GM06990 (cell line): Measurements from ENCODE around the gene FNDC10.
"Not testable (repeated sequence)": the region's sequence is repeated elsewhere in the genome, so short reads cannot be mapped to it uniquely, and the experiment has no call there.

Experiments
- DNase-seq: peaks from one replicate; pipeline ENCODE4 v3.0.0-alpha.2; 2011; ENCODE audit not compliant: insufficient read length; ENCODE audit errors: extremely low read depth
- H3K27me3 ChIP-seq: replicated peaks from 2 replicates; pipeline ENCODE4 v1.6.0; 2011; ENCODE audit warnings: low read length; ENCODE audit not compliant: control insufficient read depth, insufficient read depth
- H3K36me3 ChIP-seq: 2 replicates; pipeline ENCODE4 v1.5.1; 2011; ENCODE audit warnings: low read length; ENCODE audit not compliant: control insufficient read depth, insufficient read depth
- H3K4me3 ChIP-seq: replicated peaks from 2 replicates; pipeline ENCODE4 v1.5.1; 2011; ENCODE audit warnings: low read depth, mild to moderate bottlenecking, control low read depth, low read length
- TF ChIP-seq, protein P1 (sequence below): IDR thresholded peaks from 2 replicates; pipeline ENCODE4 v1.5.1; 2011; ENCODE audit warnings: low read length, control low read depth, mild to moderate bottlenecking, inconsistent platforms; ENCODE audit not compliant: insufficient read depth, poor library complexity, severe bottlenecking

Gene FNDC10

DNA sequence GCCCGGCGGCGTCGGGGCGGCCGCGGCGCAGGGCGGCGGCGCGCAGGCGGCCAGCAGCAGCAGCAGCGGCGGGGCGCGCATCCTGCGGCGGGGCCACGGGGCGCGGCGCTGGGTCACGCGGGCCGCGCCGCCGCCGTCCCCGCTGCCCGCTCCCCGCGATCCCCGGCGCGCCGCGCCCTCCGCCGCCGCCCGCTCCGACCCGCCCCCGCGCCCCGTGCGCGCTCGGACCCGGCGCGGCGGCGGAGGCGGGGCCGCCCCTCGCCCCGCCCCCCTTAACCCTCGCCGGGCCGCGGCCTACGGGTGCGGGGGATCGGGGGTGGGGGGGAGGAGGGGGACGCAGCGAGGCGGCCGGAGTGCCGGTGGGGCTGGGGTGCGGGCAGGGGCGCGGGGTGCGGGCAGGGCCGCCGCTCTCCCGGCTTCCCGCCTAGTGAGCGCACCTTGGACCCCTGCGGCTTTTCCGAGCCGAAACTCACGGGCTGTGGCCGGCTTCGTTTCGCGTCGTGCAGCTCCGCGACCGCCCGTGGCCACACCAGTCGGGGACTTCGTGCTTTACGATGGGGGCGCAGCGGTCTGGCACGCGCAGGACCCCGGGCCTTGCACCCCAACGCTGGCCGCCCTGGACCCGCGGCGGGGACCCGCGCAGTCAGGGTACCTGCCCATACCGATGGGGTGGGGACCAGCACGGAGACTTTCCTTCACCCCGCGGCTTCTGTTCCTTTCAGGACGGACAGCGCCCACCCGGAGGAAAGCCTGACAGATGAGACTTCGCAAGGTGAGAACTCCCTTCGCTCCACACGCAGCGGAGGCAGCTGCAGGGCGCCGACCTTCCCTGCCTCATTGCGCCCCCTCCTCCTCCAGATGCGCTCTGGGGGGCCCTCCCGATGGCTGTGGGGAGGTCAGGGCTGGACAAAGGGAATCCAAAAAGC is at the start of gene FNDC10:
TSS of gene FNDC10 (minus strand) at position 201 of the 926 bp plus-strand sequence. CDS start at position 81, 120 bp downstream.
- TF ChIP-seq, protein P1, sequence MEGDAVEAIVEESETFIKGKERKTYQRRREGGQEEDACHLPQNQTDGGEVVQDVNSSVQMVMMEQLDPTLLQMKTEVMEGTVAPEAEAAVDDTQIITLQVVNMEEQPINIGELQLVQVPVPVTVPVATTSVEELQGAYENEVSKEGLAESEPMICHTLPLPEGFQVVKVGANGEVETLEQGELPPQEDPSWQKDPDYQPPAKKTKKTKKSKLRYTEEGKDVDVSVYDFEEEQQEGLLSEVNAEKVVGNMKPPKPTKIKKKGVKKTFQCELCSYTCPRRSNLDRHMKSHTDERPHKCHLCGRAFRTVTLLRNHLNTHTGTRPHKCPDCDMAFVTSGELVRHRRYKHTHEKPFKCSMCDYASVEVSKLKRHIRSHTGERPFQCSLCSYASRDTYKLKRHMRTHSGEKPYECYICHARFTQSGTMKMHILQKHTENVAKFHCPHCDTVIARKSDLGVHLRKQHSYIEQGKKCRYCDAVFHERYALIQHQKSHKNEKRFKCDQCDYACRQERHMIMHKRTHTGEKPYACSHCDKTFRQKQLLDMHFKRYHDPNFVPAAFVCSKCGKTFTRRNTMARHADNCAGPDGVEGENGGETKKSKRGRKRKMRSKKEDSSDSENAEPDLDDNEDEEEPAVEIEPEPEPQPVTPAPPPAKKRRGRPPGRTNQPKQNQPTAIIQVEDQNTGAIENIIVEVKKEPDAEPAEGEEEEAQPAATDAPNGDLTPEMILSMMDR: no peak
- Histone ChIP-seq H3K4me3 (peak within 1 kb of the TSS; percentile 32), H3K27me3 (no peaks in the 10 kb centered on the region), H3K36me3 (no peaks in the 10 kb centered on the region)
- no peak for DNase-seq

GRCh38 chr1:1648265-1648664 is 48.3 kb upstream of the FNDC10 start:
- DNase-seq, H3K36me3 ChIP-seq, H3K4me3 ChIP-seq, H3K27me3 ChIP-seq: not testable (repeated sequence)

DNA sequence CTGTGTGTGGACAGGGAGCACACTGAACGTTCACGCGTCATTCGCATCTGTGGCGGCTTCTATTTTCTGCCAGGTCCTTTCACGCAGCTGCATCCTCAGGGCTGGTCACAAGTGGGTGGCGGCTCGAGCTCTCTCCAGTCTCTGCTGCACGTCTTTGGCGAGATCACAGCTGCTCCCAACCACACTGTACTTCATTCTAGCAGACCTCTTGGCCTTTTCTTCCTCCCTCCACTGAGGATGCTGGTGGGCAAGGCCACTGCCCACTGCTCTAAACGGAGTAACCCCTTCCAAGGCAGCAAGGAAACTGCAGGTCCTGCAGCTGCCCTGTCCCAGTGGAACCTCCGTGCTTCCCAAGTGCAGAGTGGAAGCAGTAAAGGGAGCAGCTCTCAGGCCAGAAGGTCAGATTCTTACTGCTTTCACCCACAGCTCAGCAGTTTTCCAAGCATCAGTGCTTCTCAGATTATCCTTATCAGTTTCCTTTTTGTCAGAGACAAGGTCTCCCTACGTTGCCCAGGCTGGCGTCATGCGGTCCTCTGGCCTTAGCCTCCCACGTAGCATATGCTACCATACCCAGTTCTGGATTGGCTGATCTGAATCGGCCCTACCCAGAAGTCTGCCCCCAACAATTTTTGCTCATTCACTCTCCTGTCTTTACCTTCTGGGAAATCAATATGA is 47.8 kb upstream of the FNDC10 start:
- H3K27me3 ChIP-seq, DNase-seq, H3K4me3 ChIP-seq, H3K36me3 ChIP-seq: not testable (repeated sequence)

GRCh38 chr1:1646326-1646725 is 46.4 kb upstream of the FNDC10 start:
- H3K4me3 ChIP-seq, H3K27me3 ChIP-seq, DNase-seq: not testable (repeated sequence)

GRCh38 chr1:1640711-1641461 is 41.0 kb upstream of the FNDC10 start:
- not testable (repeated sequence) for DNase-seq, H3K36me3 ChIP-seq, H3K27me3 ChIP-seq, H3K4me3 ChIP-seq

More at GRCh38 chr1:1646326-1646725, 46.4 kb upstream of the FNDC10 start:
- H3K36me3 ChIP-seq: not testable (repeated sequence)

GRCh38 chr1:1640081-1640480 is 40.1 kb upstream of the FNDC10 start:
- H3K36me3 ChIP-seq, H3K4me3 ChIP-seq, H3K27me3 ChIP-seq, DNase-seq: not testable (repeated sequence)

GRCh38 chr1:1639368-1639767 is 39.4 kb upstream of the FNDC10 start:
- H3K4me3 ChIP-seq, H3K27me3 ChIP-seq, DNase-seq, H3K36me3 ChIP-seq: not testable (repeated sequence)

DNA sequence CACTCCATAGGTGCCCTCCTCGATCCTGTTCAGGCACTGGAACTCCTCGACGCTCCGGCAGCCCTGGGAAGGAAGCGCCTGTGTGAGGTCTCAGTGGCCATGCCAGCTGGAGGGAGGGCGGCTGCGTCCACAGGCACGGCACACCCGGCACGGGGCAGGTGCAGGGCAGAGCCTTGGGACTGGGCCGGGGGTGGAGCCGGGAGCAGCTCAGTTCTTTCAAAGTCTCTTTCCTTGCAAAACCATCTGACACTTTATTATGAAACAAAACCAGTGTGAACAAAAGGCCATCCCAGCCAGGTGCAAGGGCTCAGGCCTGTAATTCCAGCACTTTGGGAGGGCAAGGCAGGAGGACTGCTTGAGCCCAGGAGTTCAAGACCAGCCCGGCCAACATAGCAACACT is 38.6 kb upstream of the FNDC10 start:
- H3K36me3 ChIP-seq, H3K4me3 ChIP-seq, H3K27me3 ChIP-seq, DNase-seq: not testable (repeated sequence)

DNA sequence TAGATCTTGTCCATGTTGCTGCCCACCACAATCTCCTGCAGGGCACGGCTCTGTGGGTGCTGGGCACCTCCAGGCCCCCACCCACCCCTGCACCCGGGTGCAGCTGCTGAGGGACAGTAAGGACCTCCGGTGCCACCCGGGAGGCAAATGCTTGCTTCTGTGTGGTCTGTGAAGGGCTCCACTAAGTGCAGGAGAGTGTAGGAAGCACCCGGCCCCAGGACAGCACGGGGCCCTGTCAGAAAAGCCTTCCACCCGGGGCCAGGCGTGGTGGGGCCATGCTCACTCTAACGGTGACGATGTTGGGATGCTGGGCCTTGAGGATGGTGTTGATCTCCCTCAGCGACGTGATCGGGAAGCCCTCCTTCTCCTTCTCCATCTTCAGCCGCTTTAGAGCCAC is 37.5 kb upstream of the FNDC10 start:
- H3K4me3 ChIP-seq, H3K36me3 ChIP-seq, DNase-seq, H3K27me3 ChIP-seq: not testable (repeated sequence)

DNA sequence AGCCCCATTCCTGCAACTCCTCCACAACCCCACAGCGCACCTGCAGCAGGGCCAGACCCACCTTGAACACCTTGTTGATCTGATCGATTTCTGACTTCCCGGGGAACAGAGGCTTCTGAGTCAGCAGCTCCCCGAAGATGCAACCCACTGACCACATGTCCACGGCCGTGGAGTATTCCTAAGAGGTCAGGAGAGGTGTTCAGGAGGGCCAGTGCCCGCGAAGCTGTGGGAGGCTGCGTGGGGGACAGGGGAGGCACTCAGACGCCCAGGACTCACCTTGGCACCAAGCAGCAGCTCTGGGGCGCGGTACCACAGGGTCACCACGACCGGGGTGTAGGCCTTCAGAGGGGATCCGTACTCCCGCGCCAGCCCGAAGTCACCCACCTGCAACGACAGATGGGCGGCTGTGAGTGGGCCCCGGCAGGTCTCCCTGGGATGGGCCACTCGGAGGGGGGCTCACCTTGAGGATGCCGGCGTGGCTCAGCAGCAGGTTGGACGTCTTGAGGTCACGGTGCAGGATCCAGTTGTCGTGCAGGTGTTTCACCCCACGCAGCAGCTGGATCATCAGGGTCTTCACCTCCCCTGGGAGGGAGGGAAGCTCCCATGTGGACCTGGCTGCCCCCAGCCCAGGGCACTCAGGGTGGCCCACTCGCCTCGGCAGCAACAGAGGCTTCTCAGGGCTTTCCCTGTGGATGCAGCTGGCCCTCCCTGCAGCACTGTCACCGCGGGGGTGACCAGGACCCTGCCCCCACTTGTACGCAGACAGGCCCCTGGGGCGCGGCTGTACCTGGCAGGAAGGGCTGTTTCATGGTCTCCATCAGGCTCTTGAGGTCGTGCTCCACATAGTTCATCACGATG is 36.9 kb upstream of the FNDC10 start:
- DNase-seq, H3K4me3 ChIP-seq, H3K27me3 ChIP-seq, H3K36me3 ChIP-seq: not testable (repeated sequence)

DNA sequence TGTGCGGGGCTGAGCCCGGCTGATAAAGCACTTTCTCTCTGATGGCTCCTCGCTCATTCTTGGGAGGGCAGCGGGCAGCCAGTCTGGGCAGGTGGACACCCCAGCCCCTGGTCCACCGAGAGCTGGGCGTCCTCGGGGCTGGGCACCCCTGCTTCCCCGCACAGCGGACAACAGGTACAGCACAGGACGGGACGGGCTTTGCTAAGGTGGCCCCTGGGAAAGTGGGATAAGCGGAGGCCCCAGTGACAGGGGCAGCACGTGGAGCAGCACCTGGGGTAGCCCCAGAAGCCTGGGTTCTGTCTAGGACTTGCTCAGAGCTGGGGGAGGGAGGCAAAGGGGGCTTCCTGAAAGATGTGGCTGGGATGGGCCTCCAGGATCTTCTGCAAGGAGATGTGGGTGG is 34.7 kb upstream of the FNDC10 start:
- H3K27me3 ChIP-seq, DNase-seq, H3K36me3 ChIP-seq, H3K4me3 ChIP-seq: not testable (repeated sequence)

DNA sequence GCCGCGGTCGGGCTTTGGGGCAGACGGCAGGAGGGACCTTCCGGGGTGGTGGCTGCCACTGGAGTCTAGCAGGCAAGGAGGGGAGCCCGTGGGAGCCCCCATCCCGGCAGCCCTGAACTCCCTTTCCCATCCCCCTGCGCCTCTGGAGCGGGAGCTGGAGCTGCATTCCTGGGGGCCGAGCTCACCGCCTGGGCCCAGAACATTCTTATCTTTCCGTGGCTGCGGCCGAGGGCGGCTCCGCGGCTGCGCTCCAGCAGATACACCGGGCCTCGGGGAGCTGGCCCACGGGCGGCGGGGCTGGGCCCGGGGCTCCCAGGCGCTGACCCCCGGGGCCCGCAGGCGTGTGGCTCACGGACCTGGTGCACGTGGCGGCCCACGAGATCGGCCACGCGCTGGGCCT is 33.5 kb upstream of the FNDC10 start:
- not testable (repeated sequence) for H3K4me3 ChIP-seq, H3K36me3 ChIP-seq, H3K27me3 ChIP-seq, DNase-seq
